22Rv1 (cell line): Measurements from ENCODE around the gene NACC1.

ENCODE experiments used
- ZFX ChIP-seq: fragments of 450-650 bp; IDR thresholded peaks from 2 replicates; pipeline ENCODE4 v1.6.1; 2017; ENCODE audit warnings: antibody characterized with exemption, borderline replicate concordance
- TF ChIP-seq, protein P1 (sequence below): fragments of 450-650 bp; IDR thresholded peaks from 2 replicates; pipeline ENCODE4 v1.5.1; 2017; ENCODE audit warnings: mild to moderate bottlenecking

DNA sequence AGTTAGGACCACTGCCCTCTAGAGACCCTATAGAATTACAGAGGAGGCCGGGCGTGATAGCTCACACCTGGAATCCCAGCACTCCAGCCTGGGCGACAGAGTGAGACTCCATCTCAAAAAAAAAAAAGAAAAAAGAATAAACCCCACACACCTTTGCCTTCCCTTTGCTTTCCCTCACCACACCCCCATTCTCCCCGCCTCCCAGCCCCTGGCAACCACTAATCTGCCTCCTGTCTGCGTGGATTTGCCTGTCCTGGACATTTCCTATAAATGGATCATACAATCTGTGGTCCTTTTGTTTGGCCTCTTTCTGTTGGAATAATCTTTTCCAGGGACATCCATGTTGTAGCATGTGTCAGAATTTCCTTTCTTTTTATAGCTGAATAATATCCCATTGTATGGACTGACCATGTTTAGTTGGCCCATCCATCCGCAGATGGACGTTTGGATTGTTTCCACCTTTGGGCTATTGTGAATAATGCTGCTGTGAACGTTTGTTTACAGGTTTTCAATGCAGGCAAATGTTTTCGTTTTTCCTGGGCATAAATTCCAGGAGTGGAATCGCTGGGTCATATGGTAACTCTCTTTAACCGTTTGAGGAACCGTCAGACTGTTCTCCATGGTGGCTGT, 15.3 kb downstream of the NACC1 start:
- TF ChIP-seq, protein P1, sequence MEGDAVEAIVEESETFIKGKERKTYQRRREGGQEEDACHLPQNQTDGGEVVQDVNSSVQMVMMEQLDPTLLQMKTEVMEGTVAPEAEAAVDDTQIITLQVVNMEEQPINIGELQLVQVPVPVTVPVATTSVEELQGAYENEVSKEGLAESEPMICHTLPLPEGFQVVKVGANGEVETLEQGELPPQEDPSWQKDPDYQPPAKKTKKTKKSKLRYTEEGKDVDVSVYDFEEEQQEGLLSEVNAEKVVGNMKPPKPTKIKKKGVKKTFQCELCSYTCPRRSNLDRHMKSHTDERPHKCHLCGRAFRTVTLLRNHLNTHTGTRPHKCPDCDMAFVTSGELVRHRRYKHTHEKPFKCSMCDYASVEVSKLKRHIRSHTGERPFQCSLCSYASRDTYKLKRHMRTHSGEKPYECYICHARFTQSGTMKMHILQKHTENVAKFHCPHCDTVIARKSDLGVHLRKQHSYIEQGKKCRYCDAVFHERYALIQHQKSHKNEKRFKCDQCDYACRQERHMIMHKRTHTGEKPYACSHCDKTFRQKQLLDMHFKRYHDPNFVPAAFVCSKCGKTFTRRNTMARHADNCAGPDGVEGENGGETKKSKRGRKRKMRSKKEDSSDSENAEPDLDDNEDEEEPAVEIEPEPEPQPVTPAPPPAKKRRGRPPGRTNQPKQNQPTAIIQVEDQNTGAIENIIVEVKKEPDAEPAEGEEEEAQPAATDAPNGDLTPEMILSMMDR: no peak
- TF ChIP-seq ZFX: no peak
